Mucosa of descending colon (tissue), 3 donors: ENCODE data around the gene OSBPL3. TPM values are rescaled to one million over a fixed set of nuclear protein-coding genes. Genes with fewer than 3 reads are reported as not detected.

Source experiments
- ATAC-seq: fragments of 200-7000 bp; cut with Tn5 transposase; one replicate; pipeline ENCODE4 v1.9.1; 2020; ENCODE audit warnings: mild to moderate bottlenecking, moderate library complexity
- DNase-seq, 3 donors: peaks; one replicate each; pipeline ENCODE4 v3.0.0-alpha.2; 2020
- H3K36me3 ChIP-seq: fragments of 200-600 bp; one replicate; pipeline ENCODE4 v1.8.0; 2021; ENCODE audit warnings: low read depth, mild to moderate bottlenecking
- H3K4me1 ChIP-seq: fragments of 200-600 bp; one replicate; pipeline ENCODE4 v1.8.0; 2021; ENCODE audit warnings: low read depth, mild to moderate bottlenecking
- H3K4me3 ChIP-seq: fragments of 200-600 bp; one replicate; pipeline ENCODE4 v1.8.0; 2021; ENCODE audit warnings: mild to moderate bottlenecking
- H3K9me3 ChIP-seq: fragments of 200-600 bp; one replicate; pipeline ENCODE4 v1.8.0; 2021; ENCODE audit warnings: mild to moderate bottlenecking
- intact Hi-C, 2 donors: fragments of 100-400 bp; cut with DNase I in 1 of 2; cut with micrococcal nuclease in 1 of 2; formaldehyde crosslinking; loops; one replicate each; pipeline versions ENCODE4 v1.11.0 to v1.11.1; 2022; cut with DNase I, micrococcal nuclease
- total RNA-seq, 3 donors: library from RNA; stranded (reverse); fragmentation: NEBNext Ultra II Directional in 2 of 3; extraction: Animal tissue kit (Norgen Biotek cat#: 25700) in 2 of 3; gene quantifications; one replicate each; pipeline versions ENCODE4 v1.2.1 to v1.2.4, GENCODE V29; 2021 to 2023
- TF ChIP-seq, protein P1 (sequence below): fragments of 200-600 bp; IDR thresholded peaks from one replicate; pipeline ENCODE4 v1.8.0; 2022; ENCODE audit warnings: antibody characterized with exemption, mild to moderate bottlenecking
- donor health status: DM: no; HTN: no; CAD: no; lungs with moderate emphysema.
- donor health status: DM: no; HTN: no; CAD: no.
- donor health status: DM: no; HTN: yes; CAD: no.

Gene OSBPL3
- total RNA-seq, 3 donors from 2014 or later: 9.0 to 15.4 (median 10.6) TPM

DNA sequence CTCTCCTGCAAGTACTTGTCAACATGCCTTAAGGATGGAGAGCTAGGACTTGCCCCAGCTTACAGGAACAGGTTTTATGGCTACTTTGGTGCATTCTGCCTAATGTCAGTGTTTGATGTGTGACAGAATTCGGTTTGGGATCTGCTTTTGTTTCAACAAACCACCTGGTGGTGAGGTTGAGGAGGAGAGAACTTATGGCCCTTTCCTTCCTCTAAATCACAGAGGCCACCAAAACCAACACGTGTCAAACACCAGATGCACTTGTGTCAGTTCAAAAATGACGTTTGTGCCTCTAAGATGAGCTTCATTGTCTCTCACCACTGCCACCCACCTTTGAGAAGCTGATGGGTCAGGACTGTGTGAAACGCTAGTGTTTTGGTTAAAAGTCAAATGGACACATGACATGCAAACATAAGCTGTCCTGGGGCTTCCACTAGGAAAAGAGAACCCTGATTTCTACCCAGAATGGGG lies 83.9 kb downstream of the OSBPL3 start:
- ATAC-seq: peak; percentile 54
- DNase-seq: peak in 1 of 3 donors; percentile 15

DNA sequence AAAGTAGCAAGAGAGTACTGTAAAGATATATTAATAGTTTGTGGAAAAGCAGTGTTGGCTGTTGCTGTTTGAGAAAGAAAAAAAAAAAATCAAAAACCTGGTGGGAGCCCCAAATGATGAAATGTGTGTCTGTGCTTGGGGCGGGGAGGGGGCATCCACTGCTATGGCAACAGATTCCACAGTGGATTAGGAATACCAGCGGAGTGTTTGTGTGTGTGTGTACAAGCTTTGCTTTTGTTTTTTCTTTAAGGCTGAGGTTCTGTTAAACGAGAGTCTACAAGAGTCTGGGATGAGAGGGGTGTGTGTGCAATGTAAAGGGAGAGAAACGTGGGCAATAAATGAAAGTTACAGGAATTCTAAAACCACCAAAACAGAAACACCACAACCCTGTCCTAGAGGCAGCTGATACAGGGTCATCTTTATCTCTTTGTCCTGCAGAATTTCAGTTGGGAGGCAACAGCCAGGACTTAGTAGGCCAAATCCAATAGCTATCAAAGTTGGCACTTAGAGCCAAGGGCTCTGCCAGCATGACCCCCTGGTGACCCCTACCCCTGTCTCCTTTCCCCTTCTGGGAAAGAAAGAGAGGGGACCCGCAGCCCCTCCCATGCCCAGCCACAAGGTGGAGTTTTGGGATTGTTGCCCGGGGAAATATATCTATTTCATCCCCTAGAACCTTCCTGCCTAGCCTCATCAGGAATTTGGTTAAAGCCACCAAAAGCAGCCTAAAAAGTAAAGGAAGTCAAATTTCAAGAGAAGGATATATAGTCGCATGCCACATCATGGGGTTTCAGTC lies 85.4 kb downstream of the OSBPL3 start:
- Histone ChIP-seq H3K4me1 (no peaks in the 10 kb centered on the region), H3K4me3 (no peak overlapping the region), H3K9me3 (no peaks in the 10 kb centered on the region), H3K36me3 (no peaks in the 10 kb centered on the region)
- intact Hi-C loops: no loop called here
- no peak for ATAC-seq
- DNase-seq: no peak
- TF ChIP-seq, protein P1, sequence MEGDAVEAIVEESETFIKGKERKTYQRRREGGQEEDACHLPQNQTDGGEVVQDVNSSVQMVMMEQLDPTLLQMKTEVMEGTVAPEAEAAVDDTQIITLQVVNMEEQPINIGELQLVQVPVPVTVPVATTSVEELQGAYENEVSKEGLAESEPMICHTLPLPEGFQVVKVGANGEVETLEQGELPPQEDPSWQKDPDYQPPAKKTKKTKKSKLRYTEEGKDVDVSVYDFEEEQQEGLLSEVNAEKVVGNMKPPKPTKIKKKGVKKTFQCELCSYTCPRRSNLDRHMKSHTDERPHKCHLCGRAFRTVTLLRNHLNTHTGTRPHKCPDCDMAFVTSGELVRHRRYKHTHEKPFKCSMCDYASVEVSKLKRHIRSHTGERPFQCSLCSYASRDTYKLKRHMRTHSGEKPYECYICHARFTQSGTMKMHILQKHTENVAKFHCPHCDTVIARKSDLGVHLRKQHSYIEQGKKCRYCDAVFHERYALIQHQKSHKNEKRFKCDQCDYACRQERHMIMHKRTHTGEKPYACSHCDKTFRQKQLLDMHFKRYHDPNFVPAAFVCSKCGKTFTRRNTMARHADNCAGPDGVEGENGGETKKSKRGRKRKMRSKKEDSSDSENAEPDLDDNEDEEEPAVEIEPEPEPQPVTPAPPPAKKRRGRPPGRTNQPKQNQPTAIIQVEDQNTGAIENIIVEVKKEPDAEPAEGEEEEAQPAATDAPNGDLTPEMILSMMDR: no peak

More for the DNA sequence above, 83.9 kb downstream of the OSBPL3 start:
- no peaks in the 10 kb centered on the region for H3K4me1 ChIP-seq
- TF ChIP-seq, protein P1: no peak
- H3K9me3 ChIP-seq: no peaks in the 10 kb centered on the region
- intact Hi-C loops: no loop called here
- H3K4me3 ChIP-seq: no peak overlapping the region
- no peaks in the 10 kb centered on the region for H3K36me3 ChIP-seq

DNA sequence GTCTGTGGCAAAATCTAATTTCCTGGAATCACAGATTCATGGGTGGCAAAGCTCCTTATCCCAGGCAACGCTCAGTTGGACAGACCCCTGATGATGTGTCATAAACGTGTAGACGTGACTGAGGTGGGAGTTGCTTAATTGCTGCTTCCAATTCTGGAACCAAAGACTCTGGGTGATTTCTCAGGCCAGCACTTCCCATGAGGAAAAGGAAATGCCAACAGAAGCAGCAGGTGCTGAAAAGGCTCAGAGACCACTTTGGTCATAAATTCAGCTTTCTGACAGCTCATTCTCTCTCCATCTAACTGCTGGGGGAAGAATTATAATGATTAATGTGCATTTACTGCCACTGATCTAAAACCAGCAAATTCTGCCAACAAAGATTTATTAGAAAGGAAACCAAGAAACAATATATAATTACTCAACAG lies 88.7 kb downstream of the OSBPL3 start:
- no peak overlapping the region for H3K4me3 ChIP-seq
- intact Hi-C loops: no loop called here
- ATAC-seq (no peak), DNase-seq (no peak)
- no peaks in the 10 kb centered on the region for H3K4me1 ChIP-seq
- no peaks in the 10 kb centered on the region for H3K9me3 ChIP-seq
- H3K36me3 ChIP-seq: no peaks in the 10 kb centered on the region
- TF ChIP-seq, protein P1: no peak

DNA sequence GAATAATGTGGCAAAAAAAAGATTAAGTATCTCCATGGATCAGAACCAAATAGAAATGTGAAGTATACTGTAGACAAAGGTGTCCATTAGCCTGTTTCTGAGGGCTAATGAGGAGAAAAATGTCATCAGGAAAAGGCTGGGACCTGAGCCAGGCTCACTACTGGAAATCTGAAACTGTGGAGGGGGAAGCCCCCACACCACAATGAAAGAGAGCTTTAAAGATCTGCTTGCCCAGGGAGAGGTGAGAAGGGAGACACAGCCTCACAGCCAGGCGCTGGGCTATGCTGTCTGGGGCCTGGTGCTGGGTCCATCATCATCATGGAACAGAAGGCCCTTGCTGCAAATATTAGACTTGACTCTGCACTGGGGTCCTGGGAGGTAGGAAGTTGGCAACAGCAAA lies 90.4 kb downstream of the OSBPL3 start:
- Histone ChIP-seq H3K4me1 (no peaks in the 10 kb centered on the region), H3K36me3 (no peaks in the 10 kb centered on the region), H3K9me3 (no peaks in the 10 kb centered on the region), H3K4me3 (no peak overlapping the region)
- DNase-seq (no peak), ATAC-seq (no peak)
- TF ChIP-seq, protein P1: no peak
- intact Hi-C loops: no loop called here

DNA sequence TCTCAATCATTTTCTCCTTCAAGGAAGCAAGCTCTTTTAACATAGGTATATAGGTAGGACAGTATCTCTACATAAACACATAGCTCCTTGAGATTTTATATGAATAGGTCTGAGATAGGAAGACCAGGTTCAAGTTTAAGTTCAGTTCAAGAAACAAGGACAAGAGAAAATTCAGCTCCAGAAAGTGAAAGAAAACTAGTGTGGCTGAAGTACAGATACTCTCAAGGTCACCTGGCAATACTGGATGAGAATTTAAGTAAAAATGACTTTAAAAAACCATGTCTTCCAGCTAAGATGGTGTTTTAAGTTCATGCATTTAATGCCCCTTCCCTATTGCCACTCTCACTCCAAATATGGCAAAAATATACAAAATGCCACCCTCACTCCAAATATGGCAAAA lies 91.3 kb downstream of the OSBPL3 start:
- TF ChIP-seq, protein P1: no peak
- Histone ChIP-seq H3K9me3 (no peaks in the 10 kb centered on the region), H3K36me3 (no peaks in the 10 kb centered on the region), H3K4me1 (no peaks in the 10 kb centered on the region), H3K4me3 (no peak overlapping the region)
- DNase-seq (no peak), ATAC-seq (no peak)
- intact Hi-C loops: no loop called here
